HEK293 (cell line): ENCODE measurements around the gene PTPN18.

Source experiments
- BCL6B ChIP-seq: fragments of 450-650 bp; formaldehyde crosslinking; IDR thresholded peaks from 2 replicates; pipeline ENCODE4 v1.5.1; 2017; ENCODE audit warnings: missing biosample characterization, missing genetic modification characterization
- IKZF3 ChIP-seq: fragments of 450-650 bp; IDR thresholded peaks from 2 replicates; pipeline ENCODE4 v1.5.0; 2018; ENCODE audit warnings: missing biosample characterization, mild to moderate bottlenecking, missing genetic modification characterization, moderate library complexity
- KLF10 ChIP-seq: fragments of 450-650 bp; IDR thresholded peaks from 2 replicates; pipeline ENCODE4 v1.5.1; 2018; ENCODE audit warnings: missing biosample characterization, mild to moderate bottlenecking, missing genetic modification characterization
- KLF17 ChIP-seq: fragments of 450-650 bp; formaldehyde crosslinking; IDR thresholded peaks from 2 replicates; pipeline ENCODE4 v1.5.1; 2016; ENCODE audit warnings: missing biosample characterization, missing genetic modification characterization
- KLF7 ChIP-seq: fragments of 450-650 bp; formaldehyde crosslinking; IDR thresholded peaks from 2 replicates; pipeline ENCODE4 v1.5.1; 2016; ENCODE audit warnings: missing biosample characterization, missing genetic modification characterization, borderline replicate concordance
- KLF9 ChIP-seq: fragments of 450-650 bp; formaldehyde crosslinking; IDR thresholded peaks from 2 replicates; pipeline ENCODE4 v1.5.1; 2016; ENCODE audit warnings: missing biosample characterization, missing genetic modification characterization, low read depth
- OSR2 ChIP-seq: fragments of 450-650 bp; formaldehyde crosslinking; IDR thresholded peaks from 2 replicates; pipeline ENCODE4 v1.5.1; 2016; ENCODE audit warnings: missing biosample characterization, missing genetic modification characterization
- PRDM1 ChIP-seq: fragments of 450-650 bp; formaldehyde crosslinking; IDR thresholded peaks from 2 replicates; pipeline ENCODE4; 2016; ENCODE audit warnings: missing biosample characterization, missing genetic modification characterization
- SALL2 ChIP-seq: fragments of 450-650 bp; formaldehyde crosslinking; IDR thresholded peaks from 2 replicates; pipeline ENCODE4 v1.5.0; 2017; ENCODE audit warnings: missing biosample characterization, mild to moderate bottlenecking, missing genetic modification characterization, borderline replicate concordance
- YY1 ChIP-seq: fragments of 450-650 bp; formaldehyde crosslinking; IDR thresholded peaks from 2 replicates; pipeline ENCODE4 v1.5.1; 2018; ENCODE audit warnings: missing biosample characterization, missing genetic modification characterization
- ZBTB1 ChIP-seq: fragments of 450-650 bp; formaldehyde crosslinking; IDR thresholded peaks from 2 replicates; pipeline ENCODE4 v1.5.1; 2016; ENCODE audit warnings: missing biosample characterization, missing genetic modification characterization
- ZBTB10 ChIP-seq: fragments of 450-650 bp; formaldehyde crosslinking; IDR thresholded peaks from 2 replicates; pipeline ENCODE4 v1.5.1; 2016; ENCODE audit warnings: missing biosample characterization, missing genetic modification characterization
- ZBTB8A ChIP-seq: fragments of 450-650 bp; formaldehyde crosslinking; IDR thresholded peaks from 2 replicates; pipeline ENCODE4 v1.5.1; 2016; ENCODE audit warnings: missing biosample characterization, missing genetic modification characterization
- ZEB2 ChIP-seq: fragments of 450-650 bp; formaldehyde crosslinking; IDR thresholded peaks from 2 replicates; pipeline ENCODE4 v1.5.1; 2016; ENCODE audit warnings: missing biosample characterization, missing genetic modification characterization
- ZFP37 ChIP-seq: fragments of 450-650 bp; formaldehyde crosslinking; IDR thresholded peaks from 2 replicates; pipeline ENCODE4 v1.5.1; 2016; ENCODE audit warnings: missing biosample characterization, missing genetic modification characterization
- ZNF10 ChIP-seq: fragments of 450-650 bp; formaldehyde crosslinking; IDR thresholded peaks from 2 replicates; pipeline ENCODE4 v1.5.1; 2017; ENCODE audit warnings: missing biosample characterization, missing genetic modification characterization
- ZNF114 ChIP-seq: fragments of 450-650 bp; formaldehyde crosslinking; IDR thresholded peaks from 2 replicates; pipeline ENCODE4 v1.5.0; 2017; ENCODE audit warnings: missing biosample characterization, missing genetic modification characterization
- ZNF157 ChIP-seq: fragments of 450-650 bp; formaldehyde crosslinking; IDR thresholded peaks from 2 replicates; pipeline ENCODE4 v1.5.1; 2016; ENCODE audit warnings: missing biosample characterization, missing genetic modification characterization
- ZNF19 ChIP-seq: fragments of 450-650 bp; formaldehyde crosslinking; IDR thresholded peaks from 2 replicates; pipeline ENCODE4; 2016; ENCODE audit warnings: missing biosample characterization, missing genetic modification characterization, low read depth
- ZNF214 ChIP-seq: fragments of 450-650 bp; formaldehyde crosslinking; IDR thresholded peaks from 2 replicates; pipeline ENCODE4 v1.5.1; 2017; ENCODE audit warnings: missing biosample characterization, mild to moderate bottlenecking, missing genetic modification characterization, borderline replicate concordance
- ZNF248 ChIP-seq: fragments of 450-650 bp; formaldehyde crosslinking; IDR thresholded peaks from 2 replicates; pipeline ENCODE4 v1.5.1; 2017; ENCODE audit warnings: missing biosample characterization, missing genetic modification characterization
- ZNF311 ChIP-seq: fragments of 450-650 bp; formaldehyde crosslinking; IDR thresholded peaks from 2 replicates; pipeline ENCODE4 v1.5.1; 2017; ENCODE audit warnings: missing biosample characterization, missing genetic modification characterization, borderline replicate concordance
- ZNF324 ChIP-seq: fragments of 450-650 bp; formaldehyde crosslinking; IDR thresholded peaks from 2 replicates; pipeline ENCODE4 v1.5.1; 2016; ENCODE audit warnings: missing biosample characterization, missing genetic modification characterization
- ZNF341 ChIP-seq: fragments of 450-650 bp; formaldehyde crosslinking; IDR thresholded peaks from 2 replicates; pipeline ENCODE4; 2016; ENCODE audit warnings: low read depth, missing biosample characterization, missing genetic modification characterization
- ZNF354C ChIP-seq: fragments of 450-650 bp; formaldehyde crosslinking; IDR thresholded peaks from 2 replicates; pipeline ENCODE4 v1.5.1; 2016; ENCODE audit warnings: missing biosample characterization, missing genetic modification characterization, low read depth, borderline replicate concordance
- ZNF37A ChIP-seq: fragments of 450-650 bp; IDR thresholded peaks from 2 replicates; pipeline ENCODE4 v1.5.1; 2018; ENCODE audit warnings: missing biosample characterization, missing genetic modification characterization
- ZNF488 ChIP-seq: fragments of 450-650 bp; formaldehyde crosslinking; IDR thresholded peaks from 2 replicates; pipeline ENCODE4 v1.5.1; 2016; ENCODE audit warnings: missing biosample characterization, missing genetic modification characterization
- ZNF513 ChIP-seq: fragments of 450-650 bp; IDR thresholded peaks from 2 replicates; pipeline ENCODE4 v1.5.1; 2018; ENCODE audit warnings: missing biosample characterization, missing genetic modification characterization
- ZNF544 ChIP-seq: fragments of 450-650 bp; formaldehyde crosslinking; IDR thresholded peaks from 2 replicates; pipeline ENCODE4 v1.5.0; 2017; ENCODE audit warnings: missing biosample characterization, missing genetic modification characterization
- ZNF558 ChIP-seq: fragments of 450-650 bp; formaldehyde crosslinking; IDR thresholded peaks from 2 replicates; pipeline ENCODE4 v1.5.1; 2016; ENCODE audit warnings: missing biosample characterization, missing genetic modification characterization
- ZNF561 ChIP-seq: fragments of 450-650 bp; IDR thresholded peaks from 2 replicates; pipeline ENCODE4 v1.5.1; 2018; ENCODE audit warnings: missing biosample characterization, missing genetic modification characterization, borderline replicate concordance
- ZNF701 ChIP-seq: fragments of 450-650 bp; formaldehyde crosslinking; IDR thresholded peaks from 2 replicates; pipeline ENCODE4 v1.5.1; 2016; ENCODE audit warnings: missing biosample characterization, missing genetic modification characterization
- ZNF791 ChIP-seq: fragments of 450-650 bp; formaldehyde crosslinking; IDR thresholded peaks from 2 replicates; pipeline ENCODE4 v1.5.1; 2016; ENCODE audit warnings: missing biosample characterization, missing genetic modification characterization
- ZXDB ChIP-seq: fragments of 450-650 bp; formaldehyde crosslinking; IDR thresholded peaks from 2 replicates; pipeline ENCODE4 v1.5.1; 2016; ENCODE audit warnings: missing biosample characterization, missing genetic modification characterization

The PTPN18 gene

GRCh38 chr2:130336877-130337734, 18.8 kb upstream of the PTPN18 start (continued):
- TF ChIP-seq ZNF488 (tag by site-specific recombination) (no peak), ZNF561 (tag by site-specific recombination) (peak; percentile 18; the same call in 1 of the 2 replicates), KLF10 (0 out of 2 replicates have a peak, but pooled peaks have one; percentile 40), IKZF3 (tag by site-specific recombination) (no peak), PRDM1 (no peak), ZNF791 (no peak), ZNF544 (tag by site-specific recombination) (no peak), BCL6B (tag by site-specific recombination) (no peak), ZXDB (tag by site-specific recombination) (peak; percentile 51; the same call in 1 of the 2 replicates), KLF17 (tag by site-specific recombination) (peak; percentile 70; the same call in 1 of the 2 replicates), ZNF37A (tag by site-specific recombination) (no peak), ZFP37 (tag by site-specific recombination) (no peak), ZNF248 (tag by site-specific recombination) (no peak), ZNF558 (tag by site-specific recombination) (peak; percentile 67; the same call in 1 of the 2 replicates), ZNF513 (tag by site-specific recombination) (no peak), ZNF324 (0 out of 2 replicates have a peak, but pooled peaks have one; percentile 26), SALL2 (tag by site-specific recombination) (no peak), ZNF354C (no peak), ZNF701 (tag by site-specific recombination) (no peak), YY1 (tag by site-specific recombination) (no peak), ZNF157 (tag by site-specific recombination) (no peak), ZEB2 (tag by site-specific recombination) (no peak), KLF7 (peak; percentile 32; the same call in 1 of the 2 replicates), ZNF114 (no peak), ZBTB1 (tag by site-specific recombination) (no peak), ZNF10 (tag by site-specific recombination) (no peak), ZBTB10 (tag by site-specific recombination) (no peak), ZNF341 (tag by site-specific recombination) (no peak; the same call in 1 of the 2 replicates), ZBTB8A (tag by site-specific recombination) (peak; percentile 45; the same call in 1 of the 2 replicates), ZNF311 (no peak), ZNF214 (tag by site-specific recombination) (no peak), KLF9 (tag by site-specific recombination) (peak; percentile 60; the same call in 1 of the 2 replicates), OSR2 (tag by site-specific recombination) (no peak), ZNF19 (tag by site-specific recombination) (no peak)
